H1 (cell line): ENCODE results near the gene HMG20A. TPM values are rescaled to one million over a fixed set of nuclear protein-coding genes. Genes with fewer than 3 reads are reported as not detected.

ENCODE experiments used
- ASH2L ChIP-seq: fragments of 200-600, 300-600 bp; sonication (generic); IDR thresholded peaks from one replicate; pipeline ENCODE4 v1.7.1; 2017; ENCODE audit warnings: low read length
- SP4 ChIP-seq: IDR thresholded peaks from 2 replicates; pipeline ENCODE4 v1.6.1; 2012; ENCODE audit warnings: low read length, inconsistent platforms
- polyA plus RNA-seq, 7 experiments: library from polyadenylated mRNA; depleted of rRNA in 3 of 7; stranded (reverse) in 5 of 7; unstranded in 2 of 7; fragments of >200 nt in 5 of 7; fragments of 200-250 nt in 2 of 7; gene quantifications; 1 replicate in 5 of 7; 2 replicates in 1 of 7; 4 replicates in 1 of 7; pipeline versions ENCODE4 v1.2.1 to v1.2.3, GENCODE V29; 2011 to 2013; ENCODE audit warnings: missing spikeins in 2 of 7, mixed read lengths in 2 of 7
- total RNA-seq: library from RNA; stranded (reverse); fragmentation: NEBNext Ultra II Directional; extraction: Animal tissue kit (Norgen Biotek cat#: 25700); gene quantifications from 2 replicates; pipeline ENCODE4 v1.2.1, GENCODE V29; 2021

The HMG20A gene
- total and polyA plus RNA-seq, 2 of the 8 experiments (the other 6 are each of a cell fraction or from before 2014, with no cell fraction given) = 52.1 to 59.7 TPM

GRCh38 chr15:77511869-77512268 lies 91.2 kb downstream of the HMG20A start (continued):
- no peak for TF ChIP-seq SP4
- no peak for TF ChIP-seq ASH2L
